A549 (cell line): ENCODE data around the gene ZBTB37. TPM values are rescaled to one million over a fixed set of nuclear protein-coding genes. Genes with fewer than 3 reads are reported as not detected.
A peak's percentile ranks its signal among the peaks of the same experiment; 100 is the strongest.

ENCODE experiments used
- ATAC-seq, 2 experiments: fragments of 200-7000 bp in 1 of 2; fragments of >200 bp in 1 of 2; cut with Nextera tagmentation in 1 of 2; cut with Tn5 transposase in 1 of 2; 3 replicates each; pipeline versions ENCODE4 v1.8.0 to v1.9.1; 2018 to 2020; ENCODE audit warnings: mild to moderate bottlenecking in 1 of 2, moderate library complexity in 1 of 2
- CTCF ChIA-PET: fragments of 300-600 bp; sonication (Branson Sonifier 250); formaldehyde crosslinking; extraction: SDS; loops from one replicate; lab custom pipeline; 2021; ENCODE audit warnings: antibody characterized with exemption, inconsistent platforms; lab: Yijun Ruan, JAX
- POLR2A ChIA-PET: fragments of 350-600 bp; formaldehyde crosslinking; extraction: SDS; loops from one replicate; lab custom pipeline; 2021; ENCODE audit warnings: antibody characterized with exemption, inconsistent platforms; lab: Yijun Ruan, JAX
- DNase-seq, 2 experiments: peaks; one replicate each; pipeline versions ENCODE4 v3.0.0 to v3.0.0-alpha.2; 2011 to 2016; ENCODE audit warnings: low read depth in 1 of 2, low spot score in 1 of 2
- FAIRE-seq: peaks from 2 replicates; lab custom pipeline; 2011; peaks lifted over from hg19 to GRCh38; lab: Jason Lieb, UNC
- H3K27ac ChIP-seq, 2 experiments: fragments of >200 bp; sonication (Bioruptor Twin); formaldehyde crosslinking; 3 replicates each; pipeline ENCODE4 v1.5.1; 2016 to 2017
- H3K4me1 ChIP-seq: fragments of >200 bp; sonication (Bioruptor Twin); formaldehyde crosslinking; 3 replicates; pipeline ENCODE4 v1.6.1; 2016
- H3K4me2 ChIP-seq: fragments of >200 bp; sonication (Bioruptor Twin); formaldehyde crosslinking; 3 replicates; pipeline ENCODE4 v1.6.1; 2016
- H3K4me3 ChIP-seq: fragments of >200 bp; sonication (Bioruptor Twin); formaldehyde crosslinking; 3 replicates; pipeline ENCODE4 v1.5.1; 2016
- H3K9me3 ChIP-seq: fragments of >200 bp; sonication (Bioruptor Twin); formaldehyde crosslinking; 3 replicates; pipeline ENCODE4 v1.6.1; 2016
- ATOH8 ChIP-seq: fragments of 250-450 bp; sonication (Bioruptor Pico); IDR thresholded peaks from 2 replicates; pipeline ENCODE4 v1.5.0; 2020; ENCODE audit warnings: low read depth, mild to moderate bottlenecking, moderate library complexity
- BCL3 ChIP-seq: fragments of >200 bp; sonication (Bioruptor Twin); formaldehyde crosslinking; IDR thresholded peaks from 3 replicates; pipeline ENCODE4 v1.6.1; 2016
- CHD4 ChIP-seq: fragments of 200-600 bp; sonication (generic); IDR thresholded peaks from 2 replicates; pipeline ENCODE4 v1.6.1; 2016; ENCODE audit warnings: antibody characterized with exemption, mild to moderate bottlenecking, borderline replicate concordance
- CTCF ChIP-seq: fragments of >200 bp; sonication (Bioruptor Twin); formaldehyde crosslinking; IDR thresholded peaks from 3 replicates; pipeline ENCODE4 v1.5.1; 2016
- EP300 ChIP-seq, 2 experiments: fragments of >200 bp; sonication (Bioruptor Twin); formaldehyde crosslinking; IDR thresholded peaks; 2 replicates in 1 of 2; 3 replicates in 1 of 2; pipeline ENCODE4 v1.6.1; 2016 to 2017
- FOSB ChIP-seq: fragments of 250-450 bp; sonication (Bioruptor Pico); IDR thresholded peaks from 2 replicates; pipeline ENCODE4 v1.5.0; 2020; ENCODE audit warnings: mild to moderate bottlenecking, moderate library complexity
- HEYL ChIP-seq: fragments of 250-450 bp; sonication (Bioruptor Pico); IDR thresholded peaks from 2 replicates; pipeline ENCODE4 v1.8.0; 2021; ENCODE audit warnings: mild to moderate bottlenecking, moderate library complexity
- HOXA7 ChIP-seq: fragments of 250-450 bp; sonication (Bioruptor Pico); IDR thresholded peaks from 2 replicates; pipeline ENCODE4 v1.5.0; 2020; ENCODE audit warnings: mild to moderate bottlenecking, moderate library complexity
- HOXB5 ChIP-seq: fragments of 250-450 bp; sonication (Bioruptor Pico); IDR thresholded peaks from 2 replicates; pipeline ENCODE4 v1.5.0; 2020; ENCODE audit warnings: mild to moderate bottlenecking, moderate library complexity
- KDM5A ChIP-seq: fragments of 200-600 bp; sonication (generic); IDR thresholded peaks from 2 replicates; pipeline ENCODE4 v1.6.1; 2016; ENCODE audit warnings: antibody characterized with exemption, mild to moderate bottlenecking
- MAFK ChIP-seq: fragments of 450-650 bp; IDR thresholded peaks from 2 replicates; pipeline ENCODE4 v1.6.1; 2014; ENCODE audit not compliant: partially characterized antibody
- MAX ChIP-seq: IDR thresholded peaks from 2 replicates; pipeline ENCODE4 v1.6.1; 2012
- MYC ChIP-seq: IDR thresholded peaks from 2 replicates; pipeline ENCODE4 v1.6.1; 2012; ENCODE audit warnings: mild to moderate bottlenecking, inconsistent platforms, low read length, improper control_type of control experiment, borderline replicate concordance
- NPAS2 ChIP-seq: fragments of 250-450 bp; sonication (Bioruptor Pico); IDR thresholded peaks from 2 replicates; pipeline ENCODE4 v1.8.0; 2022; ENCODE audit warnings: mild to moderate bottlenecking, moderate library complexity, borderline replicate concordance
- PBX3 ChIP-seq: IDR thresholded peaks from 2 replicates; pipeline ENCODE4 v1.6.1; 2012
- RNF2 ChIP-seq: fragments of 200-600 bp; sonication (generic); IDR thresholded peaks from 2 replicates; pipeline ENCODE4 v1.6.1; 2016; ENCODE audit warnings: low read depth, mild to moderate bottlenecking, antibody characterized with exemption, moderate library complexity, borderline replicate concordance
- TFCP2L1 ChIP-seq: fragments of 250-450 bp; sonication (Bioruptor Pico); IDR thresholded peaks from 2 replicates; pipeline ENCODE4 v1.5.0; 2021; ENCODE audit warnings: mild to moderate bottlenecking
- ZNF302 ChIP-seq: fragments of 250-450 bp; sonication (Bioruptor Pico); IDR thresholded peaks from 2 replicates; pipeline ENCODE4 v1.9.0; 2021; ENCODE audit warnings: inconsistent platforms, mild to moderate bottlenecking, moderate library complexity
- WGBS: methylation state at CpG from one replicate; pipeline ENCODE4 v1.1.6; 2017; ENCODE audit errors: missing lambda C conversion rate; 5-methylcytosine and 5-hydroxymethylcytosine counted together
- polyA minus RNA-seq: library from RNA; depleted of rRNA, polyadenylated mRNA; stranded (reverse); fragments of >200 nt; gene quantifications from 2 replicates; pipeline ENCODE4 v1.2.3, GENCODE V29; 2011; rRNA and poly(A)+ RNA removed
- polyA plus RNA-seq, 4 experiments: library from polyadenylated mRNA; depleted of rRNA in 3 of 4; stranded (reverse); fragments of >200 nt; fragmentation: RNase III in 1 of 4; extraction: RNeasy Plus Mini Kit Qiagen cat#74134 plus additional on column Dnase treatment in 1 of 4; gene quantifications; 2 replicates in 3 of 4; 3 replicates in 1 of 4; pipeline ENCODE4 v1.2.3, GENCODE V29; 2011 to 2017
- TF ChIP-seq, protein P1 (sequence below): fragments of >200 bp; sonication (Bioruptor Twin); formaldehyde crosslinking; IDR thresholded peaks from 2 replicates; pipeline ENCODE4 v1.6.1; 2016
- TF ChIP-seq, protein P2 (sequence below): fragments of 450-650 bp; IDR thresholded peaks from 2 replicates; pipeline ENCODE4 v1.6.1; 2014; ENCODE audit warnings: antibody characterized with exemption
- TF ChIP-seq, protein P3 (sequence below): fragments of 200-600 bp; sonication (generic); IDR thresholded peaks from 2 replicates; pipeline ENCODE4 v1.6.1; 2016; ENCODE audit warnings: antibody characterized with exemption, mild to moderate bottlenecking, moderate library complexity
- TF ChIP-seq, protein P4 (sequence below): IDR thresholded peaks from 2 replicates; pipeline ENCODE4 v1.6.1; 2012; ENCODE audit warnings: low read depth, borderline replicate concordance
- TF ChIP-seq, protein P5 (sequence below): fragments of 250-450 bp; sonication (Bioruptor Pico); IDR thresholded peaks from 2 replicates; pipeline ENCODE4 v1.5.0; 2021; ENCODE audit warnings: mild to moderate bottlenecking, moderate library complexity, borderline replicate concordance

The ZBTB37 gene
- polyA plus RNA-seq (2011; rRNA removed) (3.0 TPM in 2 replicates), polyA plus RNA-seq (2017; fragmentation: RNase III; extraction: RNeasy Plus Mini Kit Qiagen cat#74134 plus additional on column Dnase treatment) (1.0 to 1.3 TPM (median 1.1 TPM) in 3 replicates), polyA minus RNA-seq (13.4 and 15.1 TPM in 2 replicates)
- 0.33 and 0.60 TPM in 2 replicates for polyA plus RNA-seq (2012; cell fraction: cytosol; rRNA removed)
- 0.52 and 0.72 TPM in 2 replicates for polyA plus RNA-seq (2012; cell fraction: nucleus; rRNA removed)

DNA sequence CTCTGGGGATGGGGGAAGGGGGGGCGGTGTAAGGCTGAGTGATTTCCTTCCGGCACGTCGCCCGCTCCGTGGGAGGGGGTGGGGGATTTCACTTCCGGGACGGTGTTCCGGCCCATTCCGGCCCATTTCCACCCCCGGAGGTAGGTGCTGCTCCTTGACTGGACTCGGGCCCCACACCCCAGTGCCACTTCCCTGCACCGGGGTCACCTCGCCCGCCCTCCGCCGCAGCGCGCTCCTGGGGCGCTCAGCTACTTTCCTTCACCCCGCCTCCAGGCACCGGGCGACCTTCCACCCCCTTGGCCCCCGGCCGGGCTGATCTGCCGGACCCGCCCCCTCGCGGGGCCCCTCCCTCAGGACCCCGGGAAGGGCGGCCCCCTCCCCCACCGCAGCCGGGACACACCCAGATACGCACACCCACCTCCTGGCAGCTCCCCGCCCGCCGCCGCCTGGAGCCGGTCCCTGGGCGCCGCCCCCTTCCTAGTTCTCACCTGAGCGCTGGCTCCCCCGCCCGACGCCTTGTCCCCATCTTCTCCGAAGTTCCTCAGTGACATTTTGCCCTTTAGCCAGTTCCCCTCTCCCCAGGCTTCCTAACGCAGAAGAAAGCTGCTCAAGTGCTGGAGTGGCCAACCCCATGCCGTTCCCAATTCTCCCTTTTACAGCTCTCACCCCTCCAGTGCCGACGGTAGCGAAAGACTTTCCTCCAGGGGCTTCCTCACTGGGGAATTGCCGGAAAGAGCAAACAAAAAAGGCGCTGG is at the start of gene ZBTB37:
TSS of gene ZBTB37 (plus strand) at position 115 of the 755 bp plus-strand sequence. CDS start 1,846 bp downstream, outside the sequence.
- Histone ChIP-seq H3K4me1 (peaks cover 24% of the 10 kb centered on the region), H3K4me3 (peak within 1 kb of the TSS; percentile 97), H3K27ac (peak within 1 kb of the TSS; percentile 96 to 97), H3K9me3 (no peaks in the 10 kb centered on the region), H3K4me2 (peak within 1 kb of the TSS; percentile 92)
- peak; percentile 82 to 87 for ATAC-seq
- whole genome bisulfite sequencing: 0% methylated on average over 26 of the region's 53 CpGs
- ChIA-PET POLR2A (interaction anchor here (0.5 to 2.6 kb wide), 63 partner anchors 7 to 1417 kb away, joined by 3 to 26 read pairs (median 4); partner anchors contain the start of genes CACYBP, CENPL, DARS2 and KLHL20), CTCF (interaction anchor here (0.7 to 2.6 kb wide), 7 partner anchors 9 to 1325 kb away, joined by 3 to 14 read pairs (median 3); no protein-coding TSS in a partner anchor)
- no peak for FAIRE-seq
- DNase-seq: peak; percentile 65 to 91
- TF ChIP-seq TFCP2L1 (CRISPR knock-in tag) (0 out of 2 replicates have a peak, but pooled peaks have one; percentile 32), FOSB (CRISPR knock-in tag) (no peak), BCL3 (no peak; the same call in 2 of the 3 replicates), NPAS2 (no peak), HOXA7 (CRISPR knock-in tag) (no peak), ATOH8 (no peak), HEYL (CRISPR knock-in tag) (no peak), RNF2 (no peak), MAX (no peak), MYC (no peak), MAFK (no peak), KDM5A (no peak), EP300 (IDR thresholded peaks at IDR 0.05) (no peak), PBX3 (peak; percentile 35; the same call in 1 of the 2 replicates), CTCF (peak; percentile 9; the same call in 1 of the 3 replicates), HOXB5 (no peak), CHD4 (no peak), ZNF302 (no peak)
- TF ChIP-seq, protein P1, sequence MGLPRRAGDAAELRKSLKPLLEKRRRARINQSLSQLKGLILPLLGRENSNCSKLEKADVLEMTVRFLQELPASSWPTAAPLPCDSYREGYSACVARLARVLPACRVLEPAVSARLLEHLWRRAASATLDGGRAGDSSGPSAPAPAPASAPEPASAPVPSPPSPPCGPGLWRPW: no peak
- TF ChIP-seq, protein P2, sequence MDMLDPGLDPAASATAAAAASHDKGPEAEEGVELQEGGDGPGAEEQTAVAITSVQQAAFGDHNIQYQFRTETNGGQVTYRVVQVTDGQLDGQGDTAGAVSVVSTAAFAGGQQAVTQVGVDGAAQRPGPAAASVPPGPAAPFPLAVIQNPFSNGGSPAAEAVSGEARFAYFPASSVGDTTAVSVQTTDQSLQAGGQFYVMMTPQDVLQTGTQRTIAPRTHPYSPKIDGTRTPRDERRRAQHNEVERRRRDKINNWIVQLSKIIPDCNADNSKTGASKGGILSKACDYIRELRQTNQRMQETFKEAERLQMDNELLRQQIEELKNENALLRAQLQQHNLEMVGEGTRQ: no peak
- TF ChIP-seq, protein P3, sequence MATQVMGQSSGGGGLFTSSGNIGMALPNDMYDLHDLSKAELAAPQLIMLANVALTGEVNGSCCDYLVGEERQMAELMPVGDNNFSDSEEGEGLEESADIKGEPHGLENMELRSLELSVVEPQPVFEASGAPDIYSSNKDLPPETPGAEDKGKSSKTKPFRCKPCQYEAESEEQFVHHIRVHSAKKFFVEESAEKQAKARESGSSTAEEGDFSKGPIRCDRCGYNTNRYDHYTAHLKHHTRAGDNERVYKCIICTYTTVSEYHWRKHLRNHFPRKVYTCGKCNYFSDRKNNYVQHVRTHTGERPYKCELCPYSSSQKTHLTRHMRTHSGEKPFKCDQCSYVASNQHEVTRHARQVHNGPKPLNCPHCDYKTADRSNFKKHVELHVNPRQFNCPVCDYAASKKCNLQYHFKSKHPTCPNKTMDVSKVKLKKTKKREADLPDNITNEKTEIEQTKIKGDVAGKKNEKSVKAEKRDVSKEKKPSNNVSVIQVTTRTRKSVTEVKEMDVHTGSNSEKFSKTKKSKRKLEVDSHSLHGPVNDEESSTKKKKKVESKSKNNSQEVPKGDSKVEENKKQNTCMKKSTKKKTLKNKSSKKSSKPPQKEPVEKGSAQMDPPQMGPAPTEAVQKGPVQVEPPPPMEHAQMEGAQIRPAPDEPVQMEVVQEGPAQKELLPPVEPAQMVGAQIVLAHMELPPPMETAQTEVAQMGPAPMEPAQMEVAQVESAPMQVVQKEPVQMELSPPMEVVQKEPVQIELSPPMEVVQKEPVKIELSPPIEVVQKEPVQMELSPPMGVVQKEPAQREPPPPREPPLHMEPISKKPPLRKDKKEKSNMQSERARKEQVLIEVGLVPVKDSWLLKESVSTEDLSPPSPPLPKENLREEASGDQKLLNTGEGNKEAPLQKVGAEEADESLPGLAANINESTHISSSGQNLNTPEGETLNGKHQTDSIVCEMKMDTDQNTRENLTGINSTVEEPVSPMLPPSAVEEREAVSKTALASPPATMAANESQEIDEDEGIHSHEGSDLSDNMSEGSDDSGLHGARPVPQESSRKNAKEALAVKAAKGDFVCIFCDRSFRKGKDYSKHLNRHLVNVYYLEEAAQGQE: peak; percentile 32; the same call in 1 of the 2 replicates
- TF ChIP-seq, protein P4, sequence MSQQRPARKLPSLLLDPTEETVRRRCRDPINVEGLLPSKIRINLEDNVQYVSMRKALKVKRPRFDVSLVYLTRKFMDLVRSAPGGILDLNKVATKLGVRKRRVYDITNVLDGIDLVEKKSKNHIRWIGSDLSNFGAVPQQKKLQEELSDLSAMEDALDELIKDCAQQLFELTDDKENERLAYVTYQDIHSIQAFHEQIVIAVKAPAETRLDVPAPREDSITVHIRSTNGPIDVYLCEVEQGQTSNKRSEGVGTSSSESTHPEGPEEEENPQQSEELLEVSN: 0 out of 2 replicates have a peak, but pooled peaks have one; percentile 35
- TF ChIP-seq, protein P5, sequence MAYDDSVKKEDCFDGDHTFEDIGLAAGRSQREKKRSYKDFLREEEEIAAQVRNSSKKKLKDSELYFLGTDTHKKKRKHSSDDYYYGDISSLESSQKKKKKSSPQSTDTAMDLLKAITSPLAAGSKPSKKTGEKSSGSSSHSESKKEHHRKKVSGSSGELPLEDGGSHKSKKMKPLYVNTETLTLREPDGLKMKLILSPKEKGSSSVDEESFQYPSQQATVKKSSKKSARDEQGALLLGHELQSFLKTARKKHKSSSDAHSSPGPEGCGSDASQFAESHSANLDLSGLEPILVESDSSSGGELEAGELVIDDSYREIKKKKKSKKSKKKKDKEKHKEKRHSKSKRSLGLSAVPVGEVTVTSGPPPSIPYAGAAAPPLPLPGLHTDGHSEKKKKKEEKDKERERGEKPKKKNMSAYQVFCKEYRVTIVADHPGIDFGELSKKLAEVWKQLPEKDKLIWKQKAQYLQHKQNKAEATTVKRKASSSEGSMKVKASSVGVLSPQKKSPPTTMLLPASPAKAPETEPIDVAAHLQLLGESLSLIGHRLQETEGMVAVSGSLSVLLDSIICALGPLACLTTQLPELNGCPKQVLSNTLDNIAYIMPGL (CRISPR knock-in tag): no peak
